ENCODE results near the gene CALML3.

The CALML3 gene

GRCh38 chr10:5563321-5563961, 38.7 kb downstream of the CALML3 start:
- DNase-seq (ENCODE audit: low read depth) = no peak
- TF ChIP-seq, protein P1, sequence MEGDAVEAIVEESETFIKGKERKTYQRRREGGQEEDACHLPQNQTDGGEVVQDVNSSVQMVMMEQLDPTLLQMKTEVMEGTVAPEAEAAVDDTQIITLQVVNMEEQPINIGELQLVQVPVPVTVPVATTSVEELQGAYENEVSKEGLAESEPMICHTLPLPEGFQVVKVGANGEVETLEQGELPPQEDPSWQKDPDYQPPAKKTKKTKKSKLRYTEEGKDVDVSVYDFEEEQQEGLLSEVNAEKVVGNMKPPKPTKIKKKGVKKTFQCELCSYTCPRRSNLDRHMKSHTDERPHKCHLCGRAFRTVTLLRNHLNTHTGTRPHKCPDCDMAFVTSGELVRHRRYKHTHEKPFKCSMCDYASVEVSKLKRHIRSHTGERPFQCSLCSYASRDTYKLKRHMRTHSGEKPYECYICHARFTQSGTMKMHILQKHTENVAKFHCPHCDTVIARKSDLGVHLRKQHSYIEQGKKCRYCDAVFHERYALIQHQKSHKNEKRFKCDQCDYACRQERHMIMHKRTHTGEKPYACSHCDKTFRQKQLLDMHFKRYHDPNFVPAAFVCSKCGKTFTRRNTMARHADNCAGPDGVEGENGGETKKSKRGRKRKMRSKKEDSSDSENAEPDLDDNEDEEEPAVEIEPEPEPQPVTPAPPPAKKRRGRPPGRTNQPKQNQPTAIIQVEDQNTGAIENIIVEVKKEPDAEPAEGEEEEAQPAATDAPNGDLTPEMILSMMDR (IDR thresholded peaks at IDR 0.05; ENCODE audit: insufficient read depth, low read depth, low read length, missing control alignments) = no peak
- no peak overlapping the region for H3K4me3 ChIP-seq (ENCODE audit: low read length)

- H3K4me3 ChIP-seq (ENCODE audit: low read length) = no peak overlapping the region
- TF ChIP-seq, protein P1 (IDR thresholded peaks at IDR 0.05; ENCODE audit: insufficient read depth, low read depth, low read length, missing control alignments) = no peak
- peak; percentile 92 for DNase-seq (ENCODE audit: low read depth)
Observed at GRCh38 chr10:5563991-5564536, 39.3 kb downstream of the CALML3 start.

DNA sequence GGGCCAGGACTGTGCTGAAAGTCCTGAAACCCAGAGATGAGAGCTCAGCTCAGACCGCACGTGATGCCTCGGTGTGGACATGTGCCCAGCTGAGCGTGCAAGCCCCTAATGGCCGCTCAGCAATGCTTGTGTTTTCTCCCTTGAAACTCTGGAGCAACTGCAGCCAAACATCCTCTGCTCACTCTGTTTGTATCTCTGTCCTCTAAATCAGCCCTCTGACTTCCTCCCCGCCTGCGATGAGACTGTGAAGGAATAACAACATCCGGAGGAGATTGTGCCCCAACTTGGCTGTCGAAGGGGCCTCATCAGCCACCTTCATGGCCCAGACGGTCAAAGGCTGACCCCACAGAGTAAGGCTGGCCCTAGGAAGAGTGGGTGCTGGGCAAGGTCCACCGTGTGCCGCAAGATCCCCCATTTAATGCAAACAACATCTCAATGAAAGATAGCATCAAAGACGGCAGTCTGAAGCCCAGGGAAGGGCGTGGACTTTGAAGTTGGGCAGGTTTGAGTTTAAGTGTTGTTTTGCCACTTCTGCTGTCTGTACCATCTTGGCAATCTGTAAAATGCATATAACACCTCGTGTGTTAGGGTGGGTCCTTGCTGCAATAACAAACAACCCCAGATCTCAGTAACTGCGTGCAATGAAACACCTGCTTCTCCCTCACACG, 39.9 kb downstream of the CALML3 start:
- DNase-seq (ENCODE audit: low read depth) = no peak
- no peak overlapping the region for H3K4me3 ChIP-seq (ENCODE audit: low read length)
- TF ChIP-seq, protein P1 (IDR thresholded peaks at IDR 0.05; ENCODE audit: insufficient read depth, low read depth, low read length, missing control alignments) = no peak

DNA sequence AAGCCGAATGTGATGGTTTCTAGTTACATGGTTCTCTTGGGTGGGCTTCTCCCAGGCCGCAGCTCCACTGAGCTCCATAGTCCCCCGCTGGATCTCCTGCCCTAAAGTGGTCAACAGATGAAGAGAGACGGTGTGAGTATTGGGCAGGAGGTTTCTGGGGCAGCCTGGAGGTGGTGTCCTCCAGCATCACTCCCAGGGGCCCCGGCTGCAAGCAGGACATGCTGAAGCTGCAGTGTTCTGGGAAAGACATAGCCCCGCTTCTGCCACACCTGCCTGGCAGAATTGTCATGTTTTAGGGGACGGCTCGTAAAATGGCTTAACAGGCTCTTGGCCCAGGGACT, 40.4 kb downstream of the CALML3 start:
- no peak overlapping the region for H3K4me3 ChIP-seq (ENCODE audit: low read length)
- no peak for DNase-seq (ENCODE audit: low read depth)
- TF ChIP-seq, protein P1 (IDR thresholded peaks at IDR 0.05; ENCODE audit: insufficient read depth, low read depth, low read length, missing control alignments) = no peak

- DNase-seq (ENCODE audit: low read depth) = peak; percentile 98
- TF ChIP-seq, protein P1 (IDR thresholded peaks at IDR 0.05; ENCODE audit: insufficient read depth, low read depth, low read length, missing control alignments) = no peak
- H3K4me3 ChIP-seq (ENCODE audit: low read length) = no peak overlapping the region
Observed at GRCh38 chr10:5565671-5566581, 41.2 kb downstream of the CALML3 start.

- H3K4me3 ChIP-seq (ENCODE audit: low read length) = no peak overlapping the region
- TF ChIP-seq, protein P1 (IDR thresholded peaks at IDR 0.05; ENCODE audit: insufficient read depth, low read depth, low read length, missing control alignments) = no peak
- peak; percentile 96 for DNase-seq (ENCODE audit: low read depth)
Observed at GRCh38 chr10:5566614-5567013, 41.9 kb downstream of the CALML3 start.
